Measurements from ENCODE around the gene ACAP2.
A peak's percentile ranks its signal among the peaks of the same experiment; 100 is the strongest.

The ACAP2 gene

DNA sequence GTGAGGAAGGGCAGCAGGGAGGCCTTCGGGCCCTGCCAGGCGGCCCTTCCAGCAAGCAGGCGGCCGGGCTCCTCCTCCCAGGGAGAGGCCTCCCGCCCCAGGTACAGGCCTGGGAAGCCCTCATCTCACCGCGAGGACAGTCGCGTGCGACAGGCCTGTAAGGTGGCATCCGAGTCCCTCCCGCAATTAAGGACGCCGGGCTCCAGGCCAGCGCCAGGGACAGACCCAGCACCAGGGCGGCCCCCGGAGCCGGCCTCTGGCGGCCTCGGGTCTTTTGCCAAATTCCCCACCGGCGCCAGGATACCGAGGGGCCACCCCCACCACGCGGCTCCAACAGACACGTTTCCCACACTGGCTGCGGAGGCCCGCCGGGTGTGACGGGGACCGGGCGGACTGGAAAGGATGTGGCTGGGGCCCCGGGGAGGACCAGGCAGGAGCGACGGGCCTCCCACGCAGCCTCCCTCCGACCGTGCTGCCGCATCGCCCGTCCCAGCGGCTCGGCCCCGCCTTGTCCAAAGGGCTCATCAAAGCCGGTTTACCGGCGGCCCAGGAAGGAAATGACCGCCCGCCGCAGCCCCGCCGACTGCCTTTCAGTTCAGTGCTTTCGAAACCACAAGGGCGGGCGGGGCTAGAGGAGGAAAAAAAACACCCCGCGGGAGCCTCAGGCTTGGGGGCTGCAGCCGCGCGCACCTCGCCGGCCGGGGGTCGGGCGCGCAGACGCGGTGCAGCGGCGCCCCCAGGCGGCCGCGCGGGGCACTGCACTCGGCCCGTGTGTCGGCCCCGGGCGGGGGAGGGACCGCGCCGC, 183.1 kb downstream of the ACAP2 start:
- peak; percentile 94 for DNase-seq (ENCODE audit: low spot score)

DNA sequence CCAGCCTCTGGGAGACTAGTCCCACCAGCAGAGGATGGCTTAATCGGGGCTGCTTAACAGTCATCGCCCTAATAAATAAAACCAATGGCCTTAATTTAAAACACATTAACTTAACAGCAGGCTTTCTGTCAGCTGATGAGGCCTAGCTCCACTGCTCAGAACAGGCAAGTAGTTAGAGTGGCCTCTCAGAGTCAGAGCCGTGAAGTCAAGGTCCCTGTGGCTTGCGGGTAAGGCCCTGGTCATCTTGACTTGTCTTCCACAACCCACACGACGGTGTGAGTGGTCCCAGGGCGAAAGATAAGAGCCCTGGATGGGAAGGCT, 183.7 kb downstream of the ACAP2 start:
- no peak for DNase-seq (ENCODE audit: low spot score)

DNA sequence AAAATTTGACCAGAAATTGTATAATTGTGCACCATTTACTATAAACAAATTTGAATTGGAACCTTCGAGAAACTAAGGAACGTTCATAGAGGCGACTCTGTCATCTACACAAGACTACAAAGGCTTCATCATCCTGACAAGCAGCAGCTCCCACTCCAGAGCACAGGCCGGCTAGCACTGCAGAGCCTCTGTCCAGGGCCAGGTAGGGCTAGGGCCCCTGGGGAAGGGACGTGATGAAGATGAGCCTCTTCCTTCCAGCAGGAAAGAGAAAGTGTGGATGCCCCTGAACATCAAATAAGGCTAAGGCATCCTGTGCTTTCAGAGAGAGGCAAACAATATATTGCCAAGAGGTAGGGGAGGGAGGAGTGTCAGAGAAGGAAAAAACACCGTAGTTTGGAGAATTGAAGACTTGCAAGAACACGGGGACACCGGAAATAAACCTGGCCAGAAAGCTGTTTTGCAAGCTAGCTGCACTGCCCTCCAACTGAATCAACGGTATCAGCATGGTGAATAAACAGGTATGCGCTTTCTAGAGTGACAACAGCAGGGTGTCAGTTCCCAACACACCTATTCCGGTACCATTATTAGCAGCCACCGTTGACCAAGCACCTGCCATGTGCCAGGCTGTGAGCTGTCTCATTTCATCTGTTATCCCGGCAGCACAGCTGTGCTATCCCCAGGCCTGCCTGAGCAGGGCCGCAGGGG, 184.2 kb downstream of the ACAP2 start:
- no peak for DNase-seq (ENCODE audit: low spot score)

- DNase-seq (ENCODE audit: low spot score): no peak
These were observed 185.1 kb downstream of the ACAP2 start for GRCh38 chr3:195257454-195258448.

GRCh38 chr3:195256639-195257453, 186.0 kb downstream of the ACAP2 start:
- no peak for DNase-seq (ENCODE audit: low spot score)

- no peak for DNase-seq (ENCODE audit: low spot score)
These were observed 187.0 kb downstream of the ACAP2 start for GRCh38 chr3:195255571-195256501.

DNA sequence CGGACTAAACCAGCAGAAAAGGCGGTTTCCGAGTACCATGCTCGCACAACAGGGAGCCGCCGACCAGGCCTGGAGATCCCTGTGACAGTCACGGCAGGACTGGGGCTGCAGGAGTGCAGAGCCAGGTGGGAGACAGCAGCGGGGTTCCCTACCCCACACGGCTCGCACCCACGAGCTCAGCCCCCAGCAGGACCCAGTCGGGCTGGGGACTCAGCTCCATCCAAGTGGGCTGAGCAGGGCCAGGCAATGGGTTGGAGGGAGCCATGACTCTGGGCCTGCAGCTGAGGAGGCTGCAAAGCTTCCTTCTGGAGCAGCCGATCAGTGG, 187.7 kb downstream of the ACAP2 start:
- DNase-seq (ENCODE audit: low spot score): no peak

DNA sequence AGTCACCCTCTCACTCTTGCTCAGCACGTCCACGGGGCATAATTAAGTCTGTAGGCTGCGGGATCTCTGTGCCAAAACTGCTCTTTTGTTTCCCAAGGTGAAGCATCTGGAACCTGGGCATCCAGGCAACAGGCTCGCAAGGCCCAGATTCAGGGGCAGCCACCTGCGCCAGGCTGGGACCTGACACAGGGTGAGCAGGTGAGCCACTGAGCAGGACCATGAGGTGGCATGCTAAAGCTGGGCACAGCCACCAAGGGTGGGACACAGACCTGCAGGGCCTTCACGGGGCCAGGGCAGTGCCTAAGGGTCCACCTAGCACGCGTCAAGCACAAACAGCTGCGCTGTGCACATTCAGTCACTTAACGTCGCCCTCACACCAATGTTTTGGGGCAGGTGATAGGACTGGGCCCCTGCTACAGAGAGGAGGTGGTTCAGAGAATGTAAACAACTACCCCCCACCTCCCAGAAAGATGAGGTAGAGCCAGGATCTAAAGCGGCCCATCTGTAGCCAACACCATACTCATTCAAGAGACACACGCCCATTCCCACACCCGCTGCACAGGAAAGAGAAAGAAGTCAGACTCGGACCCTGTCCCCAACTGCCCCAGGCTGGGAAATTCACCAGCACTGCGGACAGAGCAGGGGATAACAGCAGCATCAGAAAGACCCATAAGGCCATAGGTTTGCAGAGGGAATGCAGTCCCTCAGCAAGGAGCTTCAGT, 188.2 kb downstream of the ACAP2 start:
- no peak for DNase-seq (ENCODE audit: low spot score)

DNA sequence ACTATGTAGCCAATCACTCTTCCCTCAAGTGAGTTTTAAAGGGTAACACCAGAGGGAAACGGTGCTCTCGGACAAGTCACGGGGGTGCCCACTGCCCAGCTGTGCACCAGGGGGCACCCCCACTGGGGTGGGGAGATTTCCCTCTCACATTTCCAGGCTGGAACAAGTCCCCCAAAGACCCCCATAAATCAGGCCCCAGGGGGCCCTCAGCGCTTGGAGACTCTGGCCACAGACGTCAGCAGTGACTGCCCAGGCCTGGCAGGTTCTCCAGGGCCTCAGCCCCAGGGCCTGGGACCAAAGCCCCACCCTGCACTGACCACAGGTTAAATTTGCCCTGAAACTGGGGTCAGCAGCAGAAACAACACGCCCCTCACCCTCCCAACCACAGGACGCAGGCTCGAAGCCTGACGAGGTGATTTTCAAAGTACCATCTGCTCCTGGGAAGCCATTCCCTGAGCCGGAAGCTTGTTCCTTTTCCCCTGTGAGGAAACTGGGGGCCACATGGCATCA, 188.8 kb downstream of the ACAP2 start:
- DNase-seq (ENCODE audit: low spot score): peak; percentile 62

DNA sequence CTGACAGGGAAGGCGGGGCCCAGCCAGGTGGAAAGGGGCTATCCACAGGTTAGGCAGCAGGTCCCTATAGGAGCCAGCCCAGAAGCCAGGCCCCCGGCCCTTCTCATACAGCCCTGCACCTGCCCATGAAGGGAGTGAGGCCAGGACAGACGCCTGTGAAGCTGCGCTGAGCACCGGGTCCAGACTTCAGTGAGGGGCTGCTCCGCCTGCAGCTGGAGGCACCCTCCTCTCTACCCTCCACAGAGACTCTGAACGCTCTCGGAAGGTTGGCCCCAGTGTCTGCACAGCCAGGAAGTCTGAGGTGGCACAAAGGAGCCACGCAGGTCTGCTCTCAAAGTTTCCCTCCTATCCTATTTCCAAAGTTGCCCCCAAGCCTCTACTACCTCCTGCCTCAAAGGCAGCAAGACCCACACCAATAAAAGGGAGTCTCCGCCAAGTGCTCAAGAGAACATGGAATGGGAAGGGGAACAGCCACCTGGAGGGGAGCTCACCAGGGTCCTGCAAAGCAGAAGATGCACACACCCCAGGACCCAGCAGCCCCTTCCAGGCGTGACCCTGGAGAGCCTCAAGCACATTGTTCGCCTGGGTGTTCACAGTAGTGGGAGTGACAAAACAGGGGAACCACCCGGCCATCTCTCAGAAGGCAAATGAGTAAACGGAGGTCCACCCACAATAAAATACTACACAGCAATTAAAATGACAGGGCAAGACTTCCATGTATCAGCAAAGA, 191.3 kb downstream of the ACAP2 start:
- no peak for DNase-seq (ENCODE audit: low spot score)

- no peak for DNase-seq (ENCODE audit: low spot score)
These were observed 192.2 kb downstream of the ACAP2 start for GRCh38 chr3:195250473-195251251.

DNA sequence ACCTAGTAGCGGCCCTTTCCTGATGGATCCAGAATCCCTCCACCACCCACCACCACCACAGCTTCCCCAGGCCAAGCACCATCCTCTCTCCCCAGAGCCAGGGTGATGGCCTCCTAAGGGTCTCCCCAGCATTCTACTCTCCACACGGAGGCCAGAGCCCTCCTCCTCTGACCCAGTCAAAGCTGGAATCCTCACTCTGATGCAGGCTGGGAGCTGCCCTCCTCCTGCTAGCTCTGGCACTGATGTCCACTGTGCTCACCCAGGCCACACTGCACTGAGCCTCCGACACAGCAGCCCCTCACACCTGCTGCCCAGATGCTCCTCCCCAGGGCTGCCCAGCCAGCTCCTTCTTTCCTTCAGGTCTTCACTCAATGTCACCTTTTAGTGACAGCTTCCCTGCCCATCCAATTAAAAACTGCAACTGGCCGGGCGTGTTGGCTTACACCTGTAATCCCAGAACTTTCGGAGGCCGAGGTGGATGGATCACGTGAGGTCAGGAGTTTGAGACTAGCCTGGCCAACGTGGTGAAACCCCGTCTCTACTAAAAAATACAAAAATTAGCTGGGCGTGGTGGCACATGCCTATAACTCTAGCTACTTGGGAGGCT, 192.9 kb downstream of the ACAP2 start:
- DNase-seq (ENCODE audit: low spot score): no peak

GRCh38 chr3:195249057-195249770, 193.6 kb downstream of the ACAP2 start:
- DNase-seq (ENCODE audit: low spot score): no peak

GRCh38 chr3:195248281-195248680, 194.5 kb downstream of the ACAP2 start:
- no peak for DNase-seq (ENCODE audit: low spot score)

- DNase-seq (ENCODE audit: low spot score): no peak
These were observed 195.0 kb downstream of the ACAP2 start for GRCh38 chr3:195247863-195248189.

DNA sequence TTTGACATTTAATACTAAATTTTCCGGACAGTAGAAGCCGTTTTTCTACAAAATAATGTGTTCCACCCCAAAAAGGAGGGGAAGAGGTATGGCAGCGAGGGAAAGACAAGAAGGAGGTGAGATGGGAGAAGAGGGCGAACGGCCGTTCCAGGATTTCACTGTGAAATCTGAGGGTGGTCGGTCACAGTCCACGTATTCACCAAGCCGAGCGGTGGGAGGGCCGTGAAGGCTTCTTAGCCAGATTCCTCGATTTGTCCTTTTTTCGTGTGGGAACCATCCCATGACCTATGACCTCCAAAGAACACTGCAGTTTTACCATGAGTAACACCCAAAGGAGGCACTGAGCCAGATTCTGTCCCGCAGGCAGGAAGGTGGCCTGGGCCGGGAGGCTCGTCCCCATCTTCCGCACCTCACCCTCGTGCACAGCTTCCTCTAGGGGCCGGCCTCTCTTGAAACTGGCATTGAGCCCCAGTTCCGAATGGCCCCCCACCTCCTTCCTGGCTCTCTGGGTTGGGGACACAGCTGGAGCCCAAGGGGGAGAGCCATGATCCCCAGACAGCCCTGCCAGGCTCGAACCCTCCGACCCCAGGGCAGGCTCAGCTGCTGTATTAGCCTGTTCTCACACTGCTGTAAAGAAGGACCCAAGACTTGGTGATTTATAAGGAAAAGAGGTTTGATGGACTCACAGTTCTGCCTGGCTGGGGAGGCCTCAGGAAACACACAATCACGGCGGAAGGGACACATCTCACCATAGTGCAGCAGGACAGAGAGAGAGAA, 195.5 kb downstream of the ACAP2 start:
- no peak for DNase-seq (ENCODE audit: low spot score)

Measured in left forelimb (tissue), 1 donor.